Parathyroid adenoma (tissue), 2 donors: ENCODE measurements around the gene SSBP2.

Experiments used
- H2AFZ ChIP-seq: fragments of 300-600 bp; sonication (generic); one replicate; pipeline ENCODE4 v1.7.0; 2017; ENCODE audit warnings: antibody characterized with exemption, mild to moderate bottlenecking
- H3K27ac ChIP-seq: fragments of 300-600 bp; sonication (generic); one replicate; pipeline ENCODE4 v1.7.0; 2017
- H3K27me3 ChIP-seq: fragments of 300-600 bp; sonication (generic); one replicate; pipeline ENCODE4 v1.7.0; 2017; ENCODE audit warnings: low read length; ENCODE audit not compliant: control insufficient read depth, insufficient read depth
- H3K36me3 ChIP-seq: fragments of 300-600 bp; sonication (generic); one replicate; pipeline ENCODE4 v1.7.0; 2017; ENCODE audit warnings: low read length; ENCODE audit not compliant: control insufficient read depth, insufficient read depth
- H3K4me1 ChIP-seq: fragments of 300-600 bp; sonication (generic); one replicate; pipeline ENCODE4 v1.7.0; 2017; ENCODE audit warnings: control low read depth
- H3K4me2 ChIP-seq: fragments of 300-600 bp; sonication (generic); one replicate; pipeline ENCODE4 v1.7.0; 2017; ENCODE audit warnings: low read length
- H3K4me3 ChIP-seq: fragments of 300-600 bp; sonication (generic); one replicate; pipeline ENCODE4 v1.7.0; 2017; ENCODE audit warnings: low read depth, low read length
- H3K79me2 ChIP-seq: fragments of 300-600 bp; sonication (generic); one replicate; pipeline ENCODE4 v1.7.0; 2017; ENCODE audit warnings: control low read depth
- H3K9ac ChIP-seq: fragments of 300-600 bp; sonication (generic); one replicate; pipeline ENCODE4 v1.7.0; 2017; ENCODE audit warnings: mild to moderate bottlenecking
- H3K9me3 ChIP-seq: fragments of 300-600 bp; sonication (generic); one replicate; pipeline ENCODE4 v1.7.0; 2017; ENCODE audit warnings: low read length; ENCODE audit not compliant: control insufficient read depth
- TF ChIP-seq, protein P1 (sequence below): fragments of 300-600 bp; sonication (generic); IDR thresholded peaks from one replicate; pipeline ENCODE4 v1.7.0; 2017; ENCODE audit warnings: antibody characterized with exemption, mild to moderate bottlenecking
- donor health status: primary hyperparathyroidism.

The SSBP2 gene

GRCh38 chr5:81639556-81639955 is 111.3 kb downstream of the SSBP2 start:
- H3K4me3 ChIP-seq: no peak overlapping the region
- no peaks in the 10 kb centered on the region for H3K4me1 ChIP-seq
- H3K9ac ChIP-seq: no peak overlapping the region
- no peaks in the 10 kb centered on the region for H3K27me3 ChIP-seq
- H3K27ac ChIP-seq: no peak overlapping the region
- no peaks in the 10 kb centered on the region for H3K9me3 ChIP-seq
- H2AFZ ChIP-seq: no peak overlapping the region
- H3K79me2 ChIP-seq: peaks cover 10% of the 10 kb centered on the region
- H3K4me2 ChIP-seq: no peak overlapping the region
- TF ChIP-seq, protein P1, sequence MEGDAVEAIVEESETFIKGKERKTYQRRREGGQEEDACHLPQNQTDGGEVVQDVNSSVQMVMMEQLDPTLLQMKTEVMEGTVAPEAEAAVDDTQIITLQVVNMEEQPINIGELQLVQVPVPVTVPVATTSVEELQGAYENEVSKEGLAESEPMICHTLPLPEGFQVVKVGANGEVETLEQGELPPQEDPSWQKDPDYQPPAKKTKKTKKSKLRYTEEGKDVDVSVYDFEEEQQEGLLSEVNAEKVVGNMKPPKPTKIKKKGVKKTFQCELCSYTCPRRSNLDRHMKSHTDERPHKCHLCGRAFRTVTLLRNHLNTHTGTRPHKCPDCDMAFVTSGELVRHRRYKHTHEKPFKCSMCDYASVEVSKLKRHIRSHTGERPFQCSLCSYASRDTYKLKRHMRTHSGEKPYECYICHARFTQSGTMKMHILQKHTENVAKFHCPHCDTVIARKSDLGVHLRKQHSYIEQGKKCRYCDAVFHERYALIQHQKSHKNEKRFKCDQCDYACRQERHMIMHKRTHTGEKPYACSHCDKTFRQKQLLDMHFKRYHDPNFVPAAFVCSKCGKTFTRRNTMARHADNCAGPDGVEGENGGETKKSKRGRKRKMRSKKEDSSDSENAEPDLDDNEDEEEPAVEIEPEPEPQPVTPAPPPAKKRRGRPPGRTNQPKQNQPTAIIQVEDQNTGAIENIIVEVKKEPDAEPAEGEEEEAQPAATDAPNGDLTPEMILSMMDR: no peak
- H3K36me3 ChIP-seq: no peaks in the 10 kb centered on the region

DNA sequence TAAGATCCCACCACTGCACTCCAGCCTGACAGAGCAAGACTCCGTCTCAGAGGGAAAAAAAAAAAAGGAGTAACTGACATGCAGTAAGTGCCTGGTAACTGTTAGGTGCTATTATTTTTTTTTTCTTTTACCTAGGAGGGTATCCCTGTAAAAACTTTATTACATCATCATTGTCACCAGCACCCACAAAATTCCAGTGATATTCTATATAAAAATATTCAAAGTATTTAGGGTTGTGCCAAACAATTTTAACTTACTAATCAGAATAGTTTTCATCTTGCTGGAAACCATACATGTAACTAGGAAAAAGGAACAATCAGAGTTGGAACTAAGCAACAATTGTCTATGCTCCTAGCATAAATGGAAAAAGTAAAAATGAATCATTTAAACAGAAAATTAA is 112.4 kb downstream of the SSBP2 start:
- H3K36me3 ChIP-seq: no peaks in the 10 kb centered on the region
- no peak overlapping the region for H3K27ac ChIP-seq

GRCh38 chr5:81633891-81634290 is 117.0 kb downstream of the SSBP2 start:
- Histone ChIP-seq H3K4me1 (peaks cover 4% of the 10 kb centered on the region), H3K27ac (no peak overlapping the region), H3K9me3 (no peaks in the 10 kb centered on the region), H3K79me2 (peaks cover 15% of the 10 kb centered on the region), H3K27me3 (no peaks in the 10 kb centered on the region), H3K9ac (no peak overlapping the region), H3K4me2 (no peak overlapping the region), H3K4me3 (no peak overlapping the region), H2AFZ (no peak overlapping the region), H3K36me3 (no peaks in the 10 kb centered on the region)
- TF ChIP-seq, protein P1: no peak

More for the DNA sequence above, 112.4 kb downstream of the SSBP2 start:
- TF ChIP-seq, protein P1: no peak
- H3K9ac ChIP-seq: no peak overlapping the region
- no peaks in the 10 kb centered on the region for H3K27me3 ChIP-seq
- no peak overlapping the region for H3K4me3 ChIP-seq
- peaks cover 13% of the 10 kb centered on the region for H3K79me2 ChIP-seq
- no peak overlapping the region for H3K4me2 ChIP-seq
- peaks cover 4% of the 10 kb centered on the region for H3K4me1 ChIP-seq
- no peak overlapping the region for H2AFZ ChIP-seq
- H3K9me3 ChIP-seq: no peaks in the 10 kb centered on the region

GRCh38 chr5:81633471-81633870 is 117.4 kb downstream of the SSBP2 start:
- Histone ChIP-seq H3K36me3 (no peaks in the 10 kb centered on the region), H3K79me2 (peaks cover 17% of the 10 kb centered on the region), H3K4me2 (no peak overlapping the region), H3K9me3 (no peaks in the 10 kb centered on the region), H3K4me3 (no peak overlapping the region), H3K9ac (no peak overlapping the region), H2AFZ (no peak overlapping the region), H3K27ac (no peak overlapping the region), H3K4me1 (peaks cover 4% of the 10 kb centered on the region), H3K27me3 (no peaks in the 10 kb centered on the region)
- TF ChIP-seq, protein P1: no peak

DNA sequence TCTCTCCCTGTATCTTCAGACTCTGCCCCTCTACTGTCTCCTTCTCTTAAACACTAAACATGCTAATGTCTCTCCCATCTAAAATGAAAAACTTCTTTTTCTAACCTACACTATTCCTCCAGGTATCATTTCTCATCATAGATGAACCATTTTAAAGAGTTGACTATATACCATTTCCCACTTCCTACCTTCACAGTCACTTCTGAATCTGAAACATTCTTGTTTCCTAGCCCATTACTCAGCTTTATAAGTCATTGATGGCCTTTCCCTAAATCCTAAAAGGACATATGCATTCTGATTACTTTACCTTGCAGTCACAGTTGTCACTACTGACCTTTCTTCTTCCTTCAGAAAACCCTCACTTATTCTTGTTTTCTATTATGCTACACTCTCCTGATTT is 118.2 kb downstream of the SSBP2 start:
- H3K9me3 ChIP-seq: no peaks in the 10 kb centered on the region
- H3K79me2 ChIP-seq: peaks cover 15% of the 10 kb centered on the region
- no peaks in the 10 kb centered on the region for H3K27me3 ChIP-seq
- no peak overlapping the region for H3K27ac ChIP-seq
- peaks cover 4% of the 10 kb centered on the region for H3K4me1 ChIP-seq
- no peak overlapping the region for H3K9ac ChIP-seq
- no peak overlapping the region for H3K4me3 ChIP-seq
- H2AFZ ChIP-seq: no peak overlapping the region
- no peak overlapping the region for H3K4me2 ChIP-seq
- TF ChIP-seq, protein P1: no peak
- no peaks in the 10 kb centered on the region for H3K36me3 ChIP-seq
